Tibial nerve (tissue), 4 donors: ENCODE data around the gene JADE2.

Source experiments
- CTCF ChIP-seq, 5 experiments: fragments of 200-600 bp in 3 of 5; fragments of 450-650 bp in 2 of 5; sonication (generic) in 3 of 5; IDR thresholded peaks; one replicate each; pipeline ENCODE4 v1.5.1; 2016 to 2019; ENCODE audit warnings: antibody characterized with exemption in 5 of 5, mild to moderate bottlenecking in 3 of 5, moderate library complexity in 2 of 5
- EP300 ChIP-seq, 2 donors: sonication (generic); formaldehyde crosslinking; IDR thresholded peaks; one replicate each; pipeline ENCODE4 v1.6.1; 2017; ENCODE audit warnings: antibody characterized with exemption in 2 of 2, mild to moderate bottlenecking in 1 of 2
- POLR2A ChIP-seq, 2 donors: fragments of 450-650 bp; IDR thresholded peaks; one replicate each; pipeline ENCODE4 v1.6.1; 2017; ENCODE audit warnings: antibody characterized with exemption in 2 of 2, mild to moderate bottlenecking in 2 of 2, moderate library complexity in 2 of 2

GRCh38 chr5:134492568-134492967, 32.9 kb upstream of the JADE2 start:
- TF ChIP-seq CTCF (IDR thresholded peaks at IDR 0.05) = no peak
- no peak for TF ChIP-seq POLR2A (IDR thresholded peaks at IDR 0.05)
- TF ChIP-seq EP300 (IDR thresholded peaks at IDR 0.05) = no peak
